IMR-90 (cell line): ENCODE data around the gene CMIP. TPM values are rescaled to one million over a fixed set of nuclear protein-coding genes. Genes with fewer than 3 reads are reported as not detected.

Experiments
- ATAC-seq: fragments of 200-7000 bp; cut with Tn5 transposase; 2 replicates; pipeline ENCODE4 v1.9.1; 2020; ENCODE audit warnings: low read depth, mild to moderate bottlenecking, moderate library complexity
- BruUV-seq: library from RNA; stranded (reverse); fragments of 400-500 nt; replicated peaks from 2 replicates; lab custom pipeline; 2021; lab: Mats Ljungman, UMichigan
- CTCF ChIA-PET: fragments of 300-600 bp; formaldehyde crosslinking; extraction: SDS; loops from one replicate; lab custom pipeline; 2021; ENCODE audit warnings: antibody characterized with exemption; lab: Yijun Ruan, JAX
- POLR2A ChIA-PET: fragments of 300-600 bp; sonication (Branson Sonifier 250); formaldehyde crosslinking; loops from one replicate; lab custom pipeline; 2022; ENCODE audit warnings: antibody characterized with exemption; ENCODE audit not compliant: unreplicated experiment; lab: Charles Lee
- DNase-seq: peaks from one replicate; pipeline ENCODE4 v3.0.0; 2013
- H2AFZ ChIP-seq: replicated peaks from 2 replicates; pipeline ENCODE3; 2013; ENCODE audit warnings: low read length, mild to moderate bottlenecking; ENCODE audit not compliant: poor library complexity
- H2AK5ac ChIP-seq: 2 replicates; pipeline ENCODE4 v1.6.1; 2013; ENCODE audit warnings: low read depth, low read length, inconsistent platforms
- H2AK9ac ChIP-seq: replicated peaks from 2 replicates; pipeline ENCODE3; 2013; ENCODE audit warnings: mild to moderate bottlenecking, low read depth, low read length, moderate library complexity; ENCODE audit not compliant: poor library complexity
- H2BK120ac ChIP-seq: 2 replicates; pipeline ENCODE4 v1.6.1; 2013; ENCODE audit warnings: low read depth, low read length, inconsistent platforms
- H2BK15ac ChIP-seq: 3 replicates; pipeline ENCODE4 v1.6.1; 2013; ENCODE audit warnings: low read depth, low read length, inconsistent platforms
- H2BK20ac ChIP-seq: 2 replicates; pipeline ENCODE4 v1.6.1; 2013; ENCODE audit warnings: low read depth, mild to moderate bottlenecking, inconsistent platforms, low read length, moderate library complexity
- H2BK5ac ChIP-seq: 2 replicates; pipeline ENCODE4 v1.6.1; 2013; ENCODE audit warnings: mild to moderate bottlenecking, low read depth, low read length, inconsistent platforms; ENCODE audit not compliant: poor library complexity, severe bottlenecking
- H3K14ac ChIP-seq: replicated peaks from 2 replicates; pipeline ENCODE4 v1.6.1; 2013; ENCODE audit warnings: low read depth, low read length, inconsistent platforms
- H3K18ac ChIP-seq: 2 replicates; pipeline ENCODE4 v1.6.1; 2013; ENCODE audit warnings: low read depth, low read length, control low read depth
- H3K23ac ChIP-seq: 2 replicates; pipeline ENCODE4 v1.6.1; 2013; ENCODE audit warnings: low read depth, low read length, inconsistent platforms
- H3K27ac ChIP-seq: 2 replicates; pipeline ENCODE4 v1.5.1; 2013; ENCODE audit warnings: mild to moderate bottlenecking, control low read depth, low read length; ENCODE audit not compliant: insufficient read depth
- H3K27me3 ChIP-seq: 2 replicates; pipeline ENCODE4 v1.6.1; 2013; ENCODE audit warnings: low read length; ENCODE audit not compliant: control insufficient read depth, insufficient read depth
- H3K36me3 ChIP-seq: 2 replicates; pipeline ENCODE4 v1.6.1; 2013; ENCODE audit warnings: low read length, mixed read lengths; ENCODE audit not compliant: control insufficient read depth, insufficient read depth
- H3K4ac ChIP-seq: 2 replicates; pipeline ENCODE4 v1.6.1; 2013; ENCODE audit warnings: low read depth, low read length, inconsistent platforms
- H3K4me1 ChIP-seq: 2 replicates; pipeline ENCODE4 v1.6.1; 2013; ENCODE audit warnings: low read length, mixed read lengths; ENCODE audit not compliant: control insufficient read depth, insufficient read depth
- H3K4me2 ChIP-seq: 2 replicates; pipeline ENCODE4 v1.6.1; 2013; ENCODE audit warnings: low read depth, mild to moderate bottlenecking, control low read depth, low read length, moderate library complexity
- H3K4me3 ChIP-seq: 2 replicates; pipeline ENCODE4 v1.5.1; 2013; ENCODE audit warnings: low read depth, mild to moderate bottlenecking, control low read depth, low read length, moderate library complexity; ENCODE audit not compliant: insufficient read depth
- H3K56ac ChIP-seq: 2 replicates; pipeline ENCODE4 v1.6.1; 2013; ENCODE audit warnings: low read length, inconsistent platforms; ENCODE audit not compliant: insufficient read depth; ENCODE audit errors: extremely low read depth
- H3K79me1 ChIP-seq, 2 experiments: 2 replicates each; pipeline ENCODE4 v1.6.1; 2013; ENCODE audit warnings: low read length in 2 of 2, inconsistent platforms in 1 of 2, low read depth in 1 of 2
- H3K9ac ChIP-seq: 2 replicates; pipeline ENCODE4 v1.6.1; 2013; ENCODE audit warnings: low read depth, low read length, control low read depth
- H3K9me1 ChIP-seq: 2 replicates; pipeline ENCODE4 v1.6.1; 2013; ENCODE audit warnings: low read length, inconsistent platforms; ENCODE audit not compliant: insufficient read depth
- H3K9me3 ChIP-seq: 2 replicates; pipeline ENCODE4 v1.6.1; 2013; ENCODE audit warnings: low read length; ENCODE audit not compliant: control insufficient read depth, insufficient read depth
- H4K20me1 ChIP-seq: 2 replicates; pipeline ENCODE4 v1.6.1; 2013; ENCODE audit warnings: low read length, inconsistent platforms; ENCODE audit not compliant: insufficient read depth
- H4K5ac ChIP-seq: 2 replicates; pipeline ENCODE4 v1.6.1; 2013; ENCODE audit warnings: mild to moderate bottlenecking, low read depth, low read length, control low read depth
- H4K8ac ChIP-seq, 2 experiments: 2 replicates each; pipeline ENCODE4 v1.6.1; 2013; ENCODE audit warnings: low read depth in 2 of 2, low read length in 2 of 2, control low read depth in 1 of 2, inconsistent platforms in 1 of 2
- H4K91ac ChIP-seq: 2 replicates; pipeline ENCODE4 v1.6.1; 2013; ENCODE audit warnings: low read depth, low read length, inconsistent platforms; ENCODE audit not compliant: insufficient read depth
- BHLHE40 ChIP-seq: fragments of 150-350 bp; IDR thresholded peaks from 2 replicates; pipeline ENCODE4 v1.6.1; 2016; ENCODE audit warnings: mild to moderate bottlenecking, low read depth, low read length
- FOS ChIP-seq: fragments of 150-350 bp; IDR thresholded peaks from 2 replicates; pipeline ENCODE4 v1.6.1; 2016; ENCODE audit warnings: low read depth, low read length
- NFE2L2 ChIP-seq: fragments of 150-350 bp; IDR thresholded peaks from 2 replicates; pipeline ENCODE4 v1.6.1; 2016; ENCODE audit warnings: low read depth, mild to moderate bottlenecking, low read length
- POLR2A ChIP-seq: IDR thresholded peaks from 2 replicates; pipeline ENCODE4 v1.6.1; 2012; ENCODE audit warnings: mild to moderate bottlenecking, low read depth, low read length
- RAD21 ChIP-seq: IDR thresholded peaks from 2 replicates; pipeline ENCODE4 v1.6.1; 2012; ENCODE audit warnings: low read length, improper control_type of control experiment
- RCOR1 ChIP-seq: IDR thresholded peaks from 2 replicates; pipeline ENCODE4 v1.6.1; 2012; ENCODE audit warnings: mild to moderate bottlenecking, low read length, improper control_type of control experiment; ENCODE audit not compliant: insufficient replicate concordance
- RFX5 ChIP-seq: IDR thresholded peaks from 2 replicates; pipeline ENCODE4 v1.8.0; 2012; ENCODE audit warnings: low read depth, mild to moderate bottlenecking, low read length, moderate library complexity
- SMC3 ChIP-seq: fragments of 150-350 bp; IDR thresholded peaks from 2 replicates; pipeline ENCODE4 v1.6.1; 2016; ENCODE audit warnings: low read depth, mild to moderate bottlenecking, antibody characterized with exemption, low read length, moderate library complexity
- WGBS, 2 experiments: methylation state at CpG; one replicate each; pipeline versions ENCODE4 v1.1.5 to v1.1.7; 2013; ENCODE audit warnings: missing lambda C conversion rate in 2 of 2; ENCODE audit not compliant: insufficient read length in 1 of 2; ENCODE audit errors: extremely low coverage in 2 of 2; 5-methylcytosine and 5-hydroxymethylcytosine counted together
- dilution Hi-C: fragments of 300-500 bp; cut with HindIII; formaldehyde crosslinking; loops from one replicate; pipeline ENCODE4 v1.14.3; 2018; ENCODE audit warnings: low sequenced_read_pairs; ENCODE audit not compliant: unreplicated experiment
- in situ Hi-C: fragments of 300-500 bp; cut with MboI; formaldehyde crosslinking; loops from 3 replicates; pipeline ENCODE4 v1.14.3; 2019; ENCODE audit warnings: low sequenced_read_pairs, inconsistent platforms, mixed read lengths
- intact Hi-C: fragments of 100-400 bp; cut with micrococcal nuclease; formaldehyde crosslinking; loops from 2 replicates; pipeline ENCODE4 v1.10.0; 2022
- polyA plus RNA-seq, 3 experiments: library from polyadenylated mRNA; depleted of rRNA; stranded (reverse); fragments of >200 nt; gene quantifications; 2 replicates each; pipeline ENCODE4 v1.2.3, GENCODE V29; 2012; ENCODE audit warnings: low replicate concordance in 1 of 3
- total RNA-seq: library from RNA; depleted of rRNA; stranded (reverse); fragments of >200 nt; gene quantifications from 2 replicates; pipeline ENCODE4 v1.2.3, GENCODE V29; 2012
- TF ChIP-seq, protein P1 (sequence below): fragments of 150-350 bp; IDR thresholded peaks from 2 replicates; pipeline ENCODE4 v1.6.1; 2017; ENCODE audit warnings: mild to moderate bottlenecking, antibody characterized with exemption, low read length, low read depth

The CMIP gene
- total and polyA plus RNA-seq, 2 of the 4 experiments (the other 2 are of a cell fraction), result 3.2 to 11.6 TPM

DNA sequence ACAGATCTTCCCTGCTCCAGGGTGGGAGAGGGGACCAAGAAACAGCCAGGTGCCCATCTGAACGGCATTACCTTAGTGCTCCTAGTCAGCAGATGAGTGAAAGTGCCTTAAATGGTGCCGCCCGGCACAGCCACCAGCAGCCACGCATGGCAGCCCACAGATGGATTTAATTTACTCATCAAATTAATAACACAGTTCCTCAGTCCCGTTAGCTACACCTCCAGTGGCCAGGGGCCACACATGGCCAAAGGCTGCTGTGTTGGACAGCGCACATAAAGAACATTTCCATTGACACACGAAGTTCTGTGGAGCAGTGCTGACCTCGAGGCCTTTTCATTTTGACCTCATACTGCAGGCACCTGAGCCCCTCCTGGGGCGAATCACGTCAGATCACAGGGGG is 166.3 kb downstream of the CMIP start:
- Histone ChIP-seq H3K14ac (no peak overlapping the region), H2AK5ac (no peak overlapping the region; the same call in 1 of the 2 replicates), H2AFZ (no peak overlapping the region), H4K91ac (no peak overlapping the region), H4K20me1 (peaks cover 87% of the 10 kb centered on the region), H4K5ac (no peak overlapping the region), H3K4me1 (peaks cover 11% of the 10 kb centered on the region), H3K79me1 (peaks cover 25 to 44% of the 10 kb centered on the region in 2 experiments), H3K27ac (no peak overlapping the region), H3K9me1 (peaks cover 19% of the 10 kb centered on the region), H3K4me3 (no peak overlapping the region), H3K18ac (no peak overlapping the region), H3K23ac (no peak overlapping the region), H3K27me3 (no peaks in the 10 kb centered on the region), H3K36me3 (peaks cover 9% of the 10 kb centered on the region; the same call in 1 of the 2 replicates), H2AK9ac (no peak overlapping the region), H4K8ac (no peak overlapping the region), H2BK15ac (no peak overlapping the region), H3K56ac (no peak overlapping the region), H3K4me2 (no peak overlapping the region), H3K9ac (no peak overlapping the region), H3K9me3 (no peaks in the 10 kb centered on the region), H2BK120ac (no peak overlapping the region), H2BK5ac (no peak overlapping the region), H3K4ac (no peak overlapping the region), H2BK20ac (no peak overlapping the region)
- ATAC-seq (no peak), DNase-seq (no peak)
- dilution Hi-C loops, result no loop called here
- WGBS, 2 experiments, result 92% methylated on average over 6 of the region's 10 CpGs; no CpG with 5 or more reads in 1 of the 2 experiments
- intact Hi-C loops, result loop anchor here (5.0 kb wide), 1 partner anchor 164 kb away; no protein-coding TSS in a partner anchor
- ChIA-PET POLR2A (no interaction called here), CTCF (no interaction called here)
- no peak for TF ChIP-seq NFE2L2
- TF ChIP-seq SMC3, result no peak
- TF ChIP-seq BHLHE40, result no peak
- TF ChIP-seq RAD21, result no peak
- TF ChIP-seq POLR2A, result no peak
- TF ChIP-seq RFX5, result no peak
- TF ChIP-seq, protein P1, sequence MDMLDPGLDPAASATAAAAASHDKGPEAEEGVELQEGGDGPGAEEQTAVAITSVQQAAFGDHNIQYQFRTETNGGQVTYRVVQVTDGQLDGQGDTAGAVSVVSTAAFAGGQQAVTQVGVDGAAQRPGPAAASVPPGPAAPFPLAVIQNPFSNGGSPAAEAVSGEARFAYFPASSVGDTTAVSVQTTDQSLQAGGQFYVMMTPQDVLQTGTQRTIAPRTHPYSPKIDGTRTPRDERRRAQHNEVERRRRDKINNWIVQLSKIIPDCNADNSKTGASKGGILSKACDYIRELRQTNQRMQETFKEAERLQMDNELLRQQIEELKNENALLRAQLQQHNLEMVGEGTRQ, result no peak
- TF ChIP-seq FOS, result no peak
- no peak for TF ChIP-seq RCOR1
- BruUV-seq, result no TSS peak
- in situ Hi-C loops, result no loop called here
